HCT116 (cell line): ENCODE results near the gene HOXB8.

Source experiments
- CEBPB ChIP-seq: IDR thresholded peaks from 2 replicates; pipeline ENCODE4 v1.6.1; 2012; ENCODE audit warnings: low read depth
- EZH2 ChIP-seq: fragments of 200-600 bp; sonication (generic); IDR thresholded peaks from 2 replicates; pipeline ENCODE4 v1.6.1; 2017; ENCODE audit warnings: antibody characterized with exemption, mixed run types
- EZH2phosphoT487 ChIP-seq: fragments of 200-600 bp; IDR thresholded peaks from 2 replicates; pipeline ENCODE4 v1.6.1; 2018; ENCODE audit warnings: antibody characterized with exemption, borderline replicate concordance
- FOSL1 ChIP-seq: IDR thresholded peaks from 2 replicates; pipeline ENCODE4 v1.6.1; 2012; ENCODE audit warnings: low read depth
- JUND ChIP-seq: IDR thresholded peaks from 2 replicates; pipeline ENCODE4 v1.6.1; 2012
- POLR2A ChIP-seq: IDR thresholded peaks from 2 replicates; pipeline ENCODE4 v1.7.0; 2011; ENCODE audit warnings: borderline replicate concordance; ENCODE audit not compliant: insufficient read depth, insufficient read length; ENCODE audit errors: extremely low read depth
- POLR2AphosphoS5 ChIP-seq: IDR thresholded peaks from 2 replicates; pipeline ENCODE4 v1.6.1; 2011; ENCODE audit warnings: mild to moderate bottlenecking, low read depth, low read length, moderate library complexity
- TCF7L2 ChIP-seq: IDR thresholded peaks from 2 replicates; pipeline ENCODE4 v1.7.0; 2011; ENCODE audit warnings: borderline replicate concordance, inconsistent platforms; ENCODE audit not compliant: insufficient read depth, insufficient read length; ENCODE audit errors: extremely low read depth
- YY1 ChIP-seq: IDR thresholded peaks from 2 replicates; pipeline ENCODE4 v1.6.1; 2011; ENCODE audit warnings: low read length, low read depth, moderate library complexity, mild to moderate bottlenecking; ENCODE audit not compliant: insufficient replicate concordance; ENCODE audit errors: extremely low read depth
- ZBTB33 ChIP-seq: IDR thresholded peaks from 2 replicates; pipeline ENCODE4 v1.6.1; 2011; ENCODE audit warnings: mild to moderate bottlenecking, low read length, moderate library complexity; ENCODE audit not compliant: insufficient replicate concordance; ENCODE audit errors: extremely low read depth
- ZFX ChIP-seq: fragments of 450-650 bp; IDR thresholded peaks from 2 replicates; pipeline ENCODE4 v1.6.1; 2017
- TF ChIP-seq, protein P1 (sequence below), 3 experiments: fragments of 200-600 bp in 1 of 3; sonication (generic) in 1 of 3; IDR thresholded peaks in 2 of 3; conservative IDR thresholded peaks in 1 of 3; 2 replicates each; pipeline ENCODE4 v1.5.1; 2012 to 2017; ENCODE audit warnings: low read depth in 2 of 3, low read length in 2 of 3, antibody characterized with exemption in 1 of 3, borderline replicate concordance in 1 of 3, control low read depth in 1 of 3, mild to moderate bottlenecking in 1 of 3, mixed read lengths in 1 of 3, mixed run types in 1 of 3, moderate library complexity in 1 of 3; ENCODE audit not compliant: insufficient read depth in 1 of 3
- TF ChIP-seq, protein P2 (sequence below): IDR thresholded peaks from 2 replicates; pipeline ENCODE4 v1.6.1; 2012; ENCODE audit warnings: low read depth
- TF ChIP-seq, protein P3 (sequence below): IDR thresholded peaks from 2 replicates; pipeline ENCODE4 v1.6.1; 2012

GRCh38 chr17:48588074-48588415, 27.0 kb downstream of the HOXB8 start:
- TF ChIP-seq YY1 (no peak), EZH2 (no peak), POLR2AphosphoS5 (no peak), ZBTB33 (no peak), TCF7L2 (no peak), POLR2A (no peak), JUND (no peak), FOSL1 (no peak), CEBPB (no peak), EZH2phosphoT487 (no peak), ZFX (no peak)
- TF ChIP-seq, protein P1, sequence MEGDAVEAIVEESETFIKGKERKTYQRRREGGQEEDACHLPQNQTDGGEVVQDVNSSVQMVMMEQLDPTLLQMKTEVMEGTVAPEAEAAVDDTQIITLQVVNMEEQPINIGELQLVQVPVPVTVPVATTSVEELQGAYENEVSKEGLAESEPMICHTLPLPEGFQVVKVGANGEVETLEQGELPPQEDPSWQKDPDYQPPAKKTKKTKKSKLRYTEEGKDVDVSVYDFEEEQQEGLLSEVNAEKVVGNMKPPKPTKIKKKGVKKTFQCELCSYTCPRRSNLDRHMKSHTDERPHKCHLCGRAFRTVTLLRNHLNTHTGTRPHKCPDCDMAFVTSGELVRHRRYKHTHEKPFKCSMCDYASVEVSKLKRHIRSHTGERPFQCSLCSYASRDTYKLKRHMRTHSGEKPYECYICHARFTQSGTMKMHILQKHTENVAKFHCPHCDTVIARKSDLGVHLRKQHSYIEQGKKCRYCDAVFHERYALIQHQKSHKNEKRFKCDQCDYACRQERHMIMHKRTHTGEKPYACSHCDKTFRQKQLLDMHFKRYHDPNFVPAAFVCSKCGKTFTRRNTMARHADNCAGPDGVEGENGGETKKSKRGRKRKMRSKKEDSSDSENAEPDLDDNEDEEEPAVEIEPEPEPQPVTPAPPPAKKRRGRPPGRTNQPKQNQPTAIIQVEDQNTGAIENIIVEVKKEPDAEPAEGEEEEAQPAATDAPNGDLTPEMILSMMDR (IDR thresholded peaks at IDR 0.05 in 2 of 3, conservative IDR thresholded peaks at IDR 0.05 in 1 of 3; ENCODE audit: borderline replicate concordance in 1 of 3, insufficient read depth in 1 of 3, low read depth in 2 of 3, low read length in 2 of 3): no peak
- TF ChIP-seq, protein P2, sequence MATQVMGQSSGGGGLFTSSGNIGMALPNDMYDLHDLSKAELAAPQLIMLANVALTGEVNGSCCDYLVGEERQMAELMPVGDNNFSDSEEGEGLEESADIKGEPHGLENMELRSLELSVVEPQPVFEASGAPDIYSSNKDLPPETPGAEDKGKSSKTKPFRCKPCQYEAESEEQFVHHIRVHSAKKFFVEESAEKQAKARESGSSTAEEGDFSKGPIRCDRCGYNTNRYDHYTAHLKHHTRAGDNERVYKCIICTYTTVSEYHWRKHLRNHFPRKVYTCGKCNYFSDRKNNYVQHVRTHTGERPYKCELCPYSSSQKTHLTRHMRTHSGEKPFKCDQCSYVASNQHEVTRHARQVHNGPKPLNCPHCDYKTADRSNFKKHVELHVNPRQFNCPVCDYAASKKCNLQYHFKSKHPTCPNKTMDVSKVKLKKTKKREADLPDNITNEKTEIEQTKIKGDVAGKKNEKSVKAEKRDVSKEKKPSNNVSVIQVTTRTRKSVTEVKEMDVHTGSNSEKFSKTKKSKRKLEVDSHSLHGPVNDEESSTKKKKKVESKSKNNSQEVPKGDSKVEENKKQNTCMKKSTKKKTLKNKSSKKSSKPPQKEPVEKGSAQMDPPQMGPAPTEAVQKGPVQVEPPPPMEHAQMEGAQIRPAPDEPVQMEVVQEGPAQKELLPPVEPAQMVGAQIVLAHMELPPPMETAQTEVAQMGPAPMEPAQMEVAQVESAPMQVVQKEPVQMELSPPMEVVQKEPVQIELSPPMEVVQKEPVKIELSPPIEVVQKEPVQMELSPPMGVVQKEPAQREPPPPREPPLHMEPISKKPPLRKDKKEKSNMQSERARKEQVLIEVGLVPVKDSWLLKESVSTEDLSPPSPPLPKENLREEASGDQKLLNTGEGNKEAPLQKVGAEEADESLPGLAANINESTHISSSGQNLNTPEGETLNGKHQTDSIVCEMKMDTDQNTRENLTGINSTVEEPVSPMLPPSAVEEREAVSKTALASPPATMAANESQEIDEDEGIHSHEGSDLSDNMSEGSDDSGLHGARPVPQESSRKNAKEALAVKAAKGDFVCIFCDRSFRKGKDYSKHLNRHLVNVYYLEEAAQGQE: no peak
- TF ChIP-seq, protein P3, sequence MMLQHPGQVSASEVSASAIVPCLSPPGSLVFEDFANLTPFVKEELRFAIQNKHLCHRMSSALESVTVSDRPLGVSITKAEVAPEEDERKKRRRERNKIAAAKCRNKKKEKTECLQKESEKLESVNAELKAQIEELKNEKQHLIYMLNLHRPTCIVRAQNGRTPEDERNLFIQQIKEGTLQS: no peak
